NCI-H774 (cell line): ENCODE results near the gene CFAP54.

ENCODE experiments used
- DNase-seq: peaks from one replicate; lab custom pipeline; 2025; lab: John Stamatoyannopoulos, UW

The CFAP54 gene

DNA sequence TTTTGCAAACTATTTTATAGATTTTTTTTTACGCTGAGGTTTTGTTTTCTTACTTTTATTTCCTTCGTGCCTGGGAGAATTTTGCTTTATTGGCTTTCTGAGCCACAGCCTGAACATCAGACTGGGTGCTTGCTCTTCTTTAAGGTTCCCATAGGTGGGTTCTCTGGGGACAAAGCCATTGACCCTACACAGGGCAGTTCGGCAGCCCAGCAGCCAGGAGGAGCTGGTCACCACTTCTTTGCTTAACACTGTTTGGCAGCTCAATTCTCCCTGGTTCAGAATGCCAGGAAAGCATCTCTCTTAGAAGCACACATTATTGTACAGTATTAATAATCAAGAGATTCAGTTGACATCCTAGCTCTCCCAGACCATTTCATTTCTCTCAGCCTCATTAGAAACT lies 276.9 kb downstream of the CFAP54 start:
- DNase-seq = no peak

DNA sequence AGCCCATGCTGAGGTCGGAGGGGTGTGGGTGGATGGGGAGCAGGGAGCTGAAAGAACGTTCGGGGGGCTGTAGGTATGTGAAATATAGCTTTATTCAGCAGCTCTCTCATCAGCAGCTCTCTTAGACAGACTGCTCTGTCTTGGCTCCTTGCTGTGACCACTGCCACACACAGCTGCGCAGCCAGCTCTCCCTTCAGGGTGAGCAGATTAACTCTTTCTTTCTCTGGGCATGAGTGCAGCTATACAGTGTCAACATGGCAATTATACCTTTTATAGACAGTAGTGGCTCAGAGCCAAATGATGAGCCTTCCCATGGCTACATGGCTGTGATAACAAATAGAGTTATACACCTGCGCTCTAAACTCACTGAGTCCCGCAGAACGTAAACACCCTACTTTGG lies 280.0 kb downstream of the CFAP54 start:
- DNase-seq = peak; percentile 78

DNA sequence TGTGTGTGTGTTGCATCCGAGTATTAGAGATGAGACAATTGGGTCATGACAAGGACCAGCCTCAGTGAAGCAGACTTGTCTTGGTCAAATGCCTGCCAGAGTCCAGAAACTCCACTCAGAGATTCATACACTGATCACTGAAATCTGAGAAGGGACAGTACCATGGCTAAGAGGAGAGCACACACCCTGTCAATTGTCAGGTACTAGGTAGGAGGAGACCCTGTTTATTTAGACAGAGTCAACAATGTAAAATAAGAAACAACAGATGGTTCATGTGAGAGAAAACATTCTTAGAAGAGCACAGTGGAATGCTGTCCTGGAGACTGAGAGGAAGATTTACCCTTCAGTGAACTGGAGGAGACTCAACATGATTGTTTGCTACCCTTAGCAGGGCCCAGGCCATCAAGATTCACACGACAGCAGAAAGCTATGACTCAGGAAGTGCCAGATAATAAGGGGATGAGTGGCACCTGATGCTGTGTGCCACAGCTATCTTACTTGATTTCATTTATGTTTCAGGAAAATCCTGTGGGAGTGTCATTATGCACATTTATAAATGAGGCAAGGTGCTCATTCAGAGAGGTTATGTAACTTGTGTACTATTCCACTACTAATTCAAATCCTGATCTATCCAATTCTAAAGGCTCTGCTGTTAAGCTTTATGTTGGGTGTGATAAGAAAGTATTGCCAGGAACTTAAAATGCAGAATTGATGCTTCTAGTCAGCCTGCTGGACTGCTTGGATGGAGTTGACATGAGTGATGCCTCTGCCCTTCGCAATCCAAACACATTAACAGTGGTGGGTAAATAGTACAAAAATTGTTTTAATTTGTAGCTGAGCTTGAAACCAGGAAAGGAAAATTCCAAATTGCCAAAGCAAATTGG lies 281.1 kb downstream of the CFAP54 start:
- DNase-seq = peak; percentile 22

DNA sequence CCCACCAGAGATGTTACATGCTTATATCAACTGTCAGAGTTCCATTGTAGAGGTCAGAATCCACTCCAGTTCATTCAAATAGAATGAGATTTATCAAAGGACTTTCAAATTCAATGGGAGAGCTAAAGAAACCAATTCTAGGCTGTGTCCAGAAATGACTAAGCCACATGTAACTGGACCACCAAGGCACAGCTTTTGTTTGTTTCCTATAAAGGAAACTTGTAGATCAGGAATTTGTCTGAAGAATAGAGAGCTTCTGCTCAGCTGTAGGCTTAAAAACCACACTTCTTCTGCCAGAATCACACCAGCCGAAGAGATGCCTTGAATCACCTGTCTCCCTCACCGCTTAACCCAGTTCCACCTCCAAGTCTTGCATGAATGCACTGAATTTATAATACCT lies 283.7 kb downstream of the CFAP54 start:
- no peak for DNase-seq

DNA sequence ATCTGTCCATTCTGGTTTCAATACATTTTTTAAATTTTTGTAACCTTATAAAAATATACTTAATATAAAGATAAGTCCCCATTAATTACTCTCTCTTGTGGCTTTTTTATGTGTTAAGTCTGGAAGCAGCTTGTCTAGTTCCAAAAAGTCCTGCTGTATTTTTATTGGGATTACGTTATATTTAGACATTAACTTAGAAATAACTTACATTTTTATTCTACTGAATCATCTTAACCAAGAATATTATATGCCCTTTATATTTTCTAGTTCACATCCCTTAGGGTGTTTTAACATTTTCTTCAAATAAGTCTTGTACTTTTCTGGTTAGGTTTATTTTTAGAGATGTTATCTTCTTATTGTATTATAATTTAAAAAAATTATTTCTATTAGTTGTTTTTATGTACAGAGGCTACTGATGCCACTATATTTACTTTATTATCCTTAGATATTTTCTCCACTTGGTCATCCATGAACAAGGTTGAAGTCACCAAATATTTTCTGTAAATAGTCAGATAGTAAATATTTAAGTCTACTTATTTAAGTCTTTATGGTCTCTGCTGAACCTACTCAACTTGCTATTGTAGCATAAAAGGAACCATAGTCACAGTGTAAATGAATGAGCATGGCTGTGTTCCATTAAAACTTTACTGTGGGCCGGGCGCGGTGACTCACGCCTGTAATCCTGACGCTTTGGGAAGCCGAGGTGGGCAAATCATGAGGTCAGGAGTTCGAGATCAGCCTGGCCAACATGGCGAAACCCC lies 285.3 kb downstream of the CFAP54 start:
- DNase-seq = no peak

DNA sequence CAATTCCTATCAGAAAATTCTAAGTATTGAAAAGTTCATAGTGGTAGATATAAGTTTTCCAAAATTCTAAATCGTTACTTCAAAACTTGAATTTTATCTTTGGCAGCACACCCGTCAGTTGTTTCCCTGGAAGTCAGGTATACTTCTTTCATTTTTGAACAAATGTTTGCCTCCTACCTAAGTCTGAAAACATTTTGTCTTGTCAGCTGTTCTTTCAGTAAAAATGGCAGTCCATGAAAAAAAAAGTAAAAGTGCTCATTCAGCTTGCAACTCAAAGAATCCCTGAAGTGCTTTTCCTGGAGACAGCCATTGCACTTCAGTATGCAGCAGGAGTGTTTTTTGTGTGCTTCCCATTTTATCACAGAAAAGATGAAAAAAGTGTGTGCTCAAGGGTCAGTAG lies 287.5 kb downstream of the CFAP54 start:
- no peak for DNase-seq

DNA sequence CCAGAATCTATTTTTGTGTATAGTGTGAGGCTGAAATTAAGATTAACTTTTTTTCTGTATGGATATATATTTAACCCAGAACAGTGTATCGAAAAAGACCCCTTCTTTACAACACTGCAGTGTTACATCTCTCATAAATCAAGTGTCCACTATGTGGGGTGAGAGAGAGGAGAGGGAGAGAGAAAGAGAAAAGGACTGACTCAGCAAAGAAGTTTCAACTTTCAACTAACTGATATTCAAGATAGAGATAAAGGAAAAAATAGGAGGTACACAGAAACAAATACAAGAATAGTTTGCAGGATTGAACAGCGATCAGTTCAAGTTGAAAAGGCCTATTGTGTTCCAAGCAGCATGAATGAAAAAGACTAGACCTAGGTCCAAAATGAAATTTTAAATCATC lies 291.0 kb downstream of the CFAP54 start:
- no peak for DNase-seq

DNA sequence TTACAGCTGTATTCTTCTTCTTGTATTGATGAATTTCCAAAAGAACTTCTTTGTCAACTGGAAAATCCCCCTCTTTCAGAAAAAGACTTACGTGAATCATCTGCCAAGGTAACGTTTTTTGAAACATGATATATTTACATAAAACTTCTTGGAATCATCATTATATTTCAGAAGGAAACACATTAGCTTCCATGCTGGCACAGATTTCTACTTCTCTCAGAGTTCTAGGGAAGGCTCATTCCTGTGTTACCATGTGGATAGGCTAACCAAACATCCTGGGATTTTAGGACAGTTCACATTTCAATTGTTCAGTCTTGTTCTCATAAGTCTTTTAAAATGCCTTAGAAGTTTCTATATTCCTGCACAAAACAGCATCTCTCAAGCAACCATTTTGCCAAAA lies 297.4 kb downstream of the CFAP54 start:
- DNase-seq = no peak

DNA sequence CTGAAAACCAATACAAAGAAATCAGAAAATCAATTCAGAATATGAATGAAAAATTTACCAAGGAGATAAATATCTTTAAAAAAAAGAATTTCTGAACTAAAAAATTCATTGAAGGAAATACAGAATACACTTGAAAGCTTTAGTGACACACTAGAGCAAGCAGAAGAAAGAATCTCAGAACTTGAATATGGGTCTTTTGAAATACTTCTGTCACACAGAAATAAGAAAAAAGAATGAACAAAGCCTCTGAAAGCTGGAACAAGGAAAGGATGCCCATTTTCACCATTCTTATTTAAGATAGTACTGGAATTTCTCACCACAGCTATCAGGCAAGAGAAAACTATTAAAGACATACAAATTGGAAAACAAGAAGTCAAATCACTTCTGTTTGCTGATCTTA lies 314.6 kb downstream of the CFAP54 start:
- no peak for DNase-seq

DNA sequence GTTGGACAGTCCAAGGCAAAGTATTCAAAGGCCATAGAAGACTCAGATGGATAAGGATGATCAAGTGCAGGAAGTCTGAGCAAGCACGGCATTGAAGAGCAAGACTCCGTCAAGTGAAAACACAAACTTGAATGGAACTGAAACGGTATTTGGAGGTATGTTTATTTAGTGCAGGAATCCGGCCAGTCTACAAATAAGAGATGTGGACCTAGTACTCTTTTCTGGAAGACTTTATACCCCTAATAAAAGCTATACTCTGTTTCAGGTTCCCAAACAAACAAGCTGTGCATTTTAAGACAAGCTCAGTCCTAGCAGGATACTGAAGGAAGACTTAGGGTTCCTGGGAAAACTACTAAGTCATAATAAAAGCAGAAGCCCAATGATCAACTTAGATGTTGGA lies 316.9 kb downstream of the CFAP54 start:
- DNase-seq = no peak

DNA sequence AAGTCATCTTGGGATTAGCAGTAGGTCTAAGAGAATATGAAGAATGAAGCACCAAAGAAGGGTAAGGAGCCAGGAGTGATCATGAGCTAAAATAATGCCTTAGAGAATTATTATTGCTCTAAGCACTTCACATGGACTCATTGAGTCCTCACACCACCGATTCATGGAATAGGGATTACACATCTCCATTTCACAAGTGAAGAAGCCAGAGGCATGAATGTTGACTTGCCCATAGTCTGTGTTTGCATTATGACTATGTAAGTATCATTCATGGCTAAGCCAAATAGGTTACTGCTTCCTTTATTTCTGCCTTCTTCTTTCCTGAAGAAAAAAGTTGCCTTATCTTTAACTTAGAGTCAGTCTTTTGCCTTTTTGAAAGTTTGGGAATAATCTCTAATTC lies 318.4 kb downstream of the CFAP54 start:
- no peak for DNase-seq

DNA sequence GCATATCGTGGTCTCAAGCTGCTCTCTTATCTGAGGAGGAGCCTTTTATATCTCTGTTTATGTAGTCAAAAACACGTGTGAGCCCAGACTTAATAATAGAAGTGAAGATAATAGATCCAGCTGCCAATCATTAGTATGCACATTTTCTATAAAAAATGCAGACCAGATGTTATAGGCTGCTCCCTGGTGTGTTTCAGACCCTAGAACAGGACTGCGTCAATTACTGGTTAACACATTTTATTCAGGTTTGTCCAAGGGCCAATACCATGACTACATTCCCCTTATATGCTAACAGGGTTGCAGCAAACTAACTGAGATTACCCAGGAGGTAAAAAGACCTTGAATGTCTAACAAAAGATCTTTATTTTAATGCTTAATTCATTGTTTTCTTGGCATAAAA lies 319.2 kb downstream of the CFAP54 start:
- no peak for DNase-seq

DNA sequence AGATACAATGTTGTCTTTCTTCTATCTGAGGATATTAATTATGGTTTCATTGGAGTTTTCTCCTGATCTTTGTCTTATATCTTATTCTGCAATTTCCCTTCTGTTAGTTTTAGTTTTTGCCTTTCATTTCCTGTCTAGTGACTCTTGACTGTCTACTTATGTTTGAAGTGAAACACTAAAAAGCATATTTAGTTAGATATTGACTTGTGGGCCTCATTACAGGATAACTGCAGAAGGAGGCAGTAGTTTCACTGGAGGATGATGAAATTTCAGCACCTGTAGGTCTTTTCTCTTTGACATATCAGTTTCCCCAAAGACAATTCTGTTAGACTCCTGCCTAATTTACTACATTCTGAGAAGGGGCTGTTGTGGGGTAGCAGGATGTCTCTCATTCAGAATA lies 320.1 kb downstream of the CFAP54 start:
- no peak for DNase-seq

DNA sequence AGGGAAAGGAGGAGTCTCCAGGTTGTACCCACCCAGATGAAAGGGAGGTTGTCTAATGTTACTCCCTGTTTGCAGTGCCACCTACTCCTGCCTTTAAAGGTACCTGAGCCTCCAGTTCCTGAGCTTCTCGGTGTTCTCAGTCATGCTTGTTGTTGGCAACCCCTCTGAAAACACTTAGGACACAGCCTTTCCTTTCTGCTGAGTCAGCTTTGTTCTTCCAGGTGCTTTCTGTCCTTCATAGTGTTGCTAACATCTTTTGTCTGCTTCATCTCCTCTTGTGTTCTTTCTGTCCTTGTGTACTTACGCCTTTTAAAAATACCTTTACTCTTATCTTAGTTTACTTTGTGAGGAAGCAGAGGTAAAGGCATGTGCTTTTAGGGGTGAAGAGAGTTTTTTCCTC lies 320.7 kb downstream of the CFAP54 start:
- DNase-seq = no peak

DNA sequence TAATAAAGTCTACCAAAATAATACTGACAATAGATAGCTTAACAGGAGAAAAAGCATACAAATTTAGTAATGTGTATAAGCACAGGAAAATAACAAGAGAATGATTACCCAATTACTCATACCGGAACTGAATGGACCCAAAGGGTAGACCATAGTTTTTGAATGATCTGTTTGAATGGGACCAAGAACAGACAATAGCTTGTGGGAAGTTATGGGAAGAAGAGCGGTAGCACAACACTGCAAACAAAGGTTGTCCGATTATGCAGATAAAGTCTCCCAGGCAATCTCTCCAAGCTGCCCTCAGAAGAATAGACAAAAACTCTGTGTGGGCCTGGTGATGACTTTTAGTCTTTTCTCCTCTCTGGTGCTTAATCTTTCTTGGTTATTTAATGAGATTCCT lies 321.1 kb downstream of the CFAP54 start:
- no peak for DNase-seq

DNA sequence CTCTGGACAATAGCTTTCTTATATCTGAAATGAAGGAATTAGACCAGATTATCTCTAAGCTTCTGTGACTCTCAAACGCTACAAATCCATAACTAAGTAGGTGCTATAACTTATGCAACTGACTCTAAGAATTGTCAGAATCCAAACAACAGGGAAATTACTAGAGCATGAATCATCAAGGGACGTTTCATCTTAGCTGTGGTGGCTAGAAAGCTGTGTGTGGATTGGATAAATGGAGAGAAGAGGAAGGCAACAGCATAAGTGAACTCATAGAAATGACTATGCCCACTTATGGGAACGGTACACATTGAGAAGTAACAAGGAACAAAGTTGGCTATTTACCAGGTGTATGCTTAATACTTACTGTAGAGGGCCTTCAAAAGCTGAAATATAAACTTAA lies 321.7 kb downstream of the CFAP54 start:
- no peak for DNase-seq

DNA sequence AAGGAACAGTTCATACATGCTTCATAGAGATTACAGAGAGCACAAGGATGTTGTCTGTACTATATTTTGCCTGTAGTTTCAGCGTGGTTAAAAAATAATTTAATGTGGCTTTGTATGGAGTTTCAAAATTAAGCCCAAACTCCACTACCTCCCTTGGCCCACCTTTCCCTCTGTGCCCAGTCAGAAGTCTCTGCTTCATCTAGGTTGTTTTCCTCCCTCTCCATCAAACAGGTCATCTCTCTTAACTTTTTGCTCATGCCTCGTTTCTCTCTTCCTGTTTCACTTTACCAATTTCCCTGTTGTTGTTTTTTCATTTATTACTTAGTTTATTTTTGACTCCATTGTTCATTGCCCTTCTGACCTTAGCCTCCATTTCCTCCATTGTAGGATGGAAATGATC lies 322.8 kb downstream of the CFAP54 start:
- no peak for DNase-seq

DNA sequence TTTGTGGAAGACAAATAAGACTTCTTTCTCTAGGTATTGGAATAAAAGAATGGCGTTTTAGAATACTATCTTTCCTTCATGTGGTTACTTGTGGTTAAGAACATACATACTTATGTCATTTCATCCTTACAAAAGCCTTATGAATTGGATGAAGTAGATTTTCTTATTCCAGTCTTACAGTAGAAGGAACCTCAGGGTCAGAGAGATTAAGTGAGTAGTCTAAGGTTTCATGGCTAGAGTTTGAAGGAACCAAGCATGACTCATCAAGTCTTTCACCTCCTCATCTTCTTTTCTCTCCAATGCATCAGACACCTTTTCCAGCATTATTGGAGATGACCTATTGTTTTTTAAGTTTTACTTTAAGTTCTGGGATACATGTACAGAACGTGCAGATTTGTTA lies 324.8 kb downstream of the CFAP54 start:
- no peak for DNase-seq

DNA sequence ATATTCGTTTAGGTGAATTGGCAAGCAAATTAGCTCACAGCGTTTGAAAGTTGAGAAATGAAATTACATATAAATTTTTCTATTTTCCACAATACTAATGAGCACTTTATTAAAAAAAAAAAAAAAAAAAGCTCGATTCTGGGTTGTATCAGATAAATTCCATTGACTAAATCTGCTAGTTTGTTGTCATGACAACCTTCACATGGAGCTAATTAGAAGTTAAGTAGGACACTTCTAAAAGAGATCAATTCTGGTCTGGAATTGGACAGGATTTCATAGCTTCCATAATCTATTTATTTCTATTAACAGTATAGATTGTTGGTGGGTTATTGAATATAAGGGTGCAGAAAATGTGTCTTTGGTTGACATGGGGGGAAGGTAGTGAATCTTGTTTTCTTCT lies 332.2 kb downstream of the CFAP54 start:
- DNase-seq = no peak

DNA sequence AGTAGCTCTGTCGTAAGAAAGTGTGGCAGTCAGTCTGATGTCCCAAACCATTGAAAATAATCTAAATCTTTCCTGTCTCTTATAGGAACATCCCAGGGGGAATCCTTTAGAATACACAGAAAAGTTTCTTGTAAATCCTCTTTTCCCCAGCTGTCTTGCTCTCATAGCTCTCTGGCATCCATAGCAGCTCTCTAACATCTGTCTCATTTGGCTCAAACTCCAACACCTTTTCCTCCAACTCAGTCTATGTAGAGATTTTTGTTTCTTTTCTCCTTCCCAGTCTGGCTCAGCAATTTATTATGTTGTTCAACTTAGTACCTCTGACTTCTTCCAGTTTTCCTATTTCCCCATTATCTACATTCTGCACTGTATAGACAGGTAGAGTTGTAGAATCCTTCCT lies 333.3 kb downstream of the CFAP54 start:
- DNase-seq = no peak

DNA sequence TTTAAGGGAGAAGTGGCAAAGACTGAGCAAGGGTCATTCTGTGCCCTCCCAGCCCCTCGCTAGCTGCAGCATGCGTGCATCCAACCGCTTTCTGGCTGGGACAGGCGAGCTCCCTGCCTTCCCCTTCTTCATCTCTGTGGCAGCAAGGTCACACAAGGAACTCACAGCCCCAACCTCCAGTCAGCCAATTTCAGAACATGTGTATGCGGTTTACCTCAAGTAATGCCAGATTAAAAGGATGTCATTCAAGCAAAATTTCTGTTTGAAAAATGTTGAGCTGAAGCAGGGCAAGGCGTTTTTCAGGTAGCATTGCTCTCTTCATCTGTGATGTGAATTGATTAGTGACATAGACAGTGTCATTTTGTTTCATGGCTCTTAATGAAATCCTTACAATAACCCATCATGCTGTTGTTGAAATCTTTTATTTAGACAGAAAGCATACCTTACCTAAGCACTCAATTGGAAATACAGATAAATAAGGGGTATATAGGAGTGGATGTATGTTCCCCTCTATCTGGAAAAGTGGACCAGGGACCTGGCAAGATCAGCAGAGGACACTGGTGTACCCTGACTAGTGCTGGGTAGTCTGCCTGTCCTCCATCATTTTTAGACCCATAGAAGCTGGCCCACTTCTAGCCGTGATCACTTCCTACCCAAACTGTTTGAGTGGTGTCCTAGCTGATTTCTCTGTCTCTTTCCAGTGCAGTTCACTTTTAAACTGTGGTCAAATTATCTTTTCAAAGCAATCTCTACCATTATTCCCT lies 334.9 kb downstream of the CFAP54 start:
- no peak for DNase-seq

DNA sequence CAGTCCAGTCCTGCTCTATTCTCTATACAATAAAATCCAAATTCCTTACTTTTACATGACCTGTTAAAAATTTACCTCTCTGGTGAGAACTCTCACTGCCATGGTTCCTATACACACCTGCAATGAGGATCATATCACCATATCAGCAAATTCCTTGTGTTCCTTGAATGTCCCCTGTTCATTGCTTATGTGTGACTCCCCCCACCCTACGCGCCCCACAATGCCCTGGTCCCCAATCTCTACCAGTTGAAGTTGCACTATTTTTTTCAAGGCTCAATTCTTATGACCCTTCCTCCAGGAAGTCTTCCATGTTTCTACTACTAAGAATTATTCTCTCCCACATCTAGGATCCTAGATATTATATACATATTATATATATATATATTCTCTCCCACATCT lies 335.5 kb downstream of the CFAP54 start:
- DNase-seq = no peak
